Measurements from ENCODE around the gene ZDHHC22. TPM values are rescaled to one million over a fixed set of nuclear protein-coding genes. Genes with fewer than 3 reads are reported as not detected.

ZDHHC22 gene
- total and polyA plus RNA-seq, 2 of the 13 experiments (the other 11 are each of a cell fraction or from before 2014, with no cell fraction given) = not detected

GRCh38 chr14:77100961-77101360 is 40.6 kb downstream of the ZDHHC22 start:
- Histone ChIP-seq H3K4me2 (ENCODE audit: low read depth, low read length) (no peak overlapping the region), H3K27me3 (ENCODE audit: control insufficient read depth in 1 of 2, insufficient read depth in 2 of 2, low read length in 2 of 2) (no peaks in the 10 kb centered on the region; a peak in 1 of 5 replicates), H3K79me2 (ENCODE audit: insufficient read depth, low read length) (peaks cover 16% of the 10 kb centered on the region), H3K4me3 (replicated peaks in 1 of 3; ENCODE audit: insufficient read depth in 1 of 3, low read depth in 2 of 3, low read length in 3 of 3) (no peak overlapping the region), H3K4me1 (ENCODE audit: insufficient read depth, low read length) (peaks cover 24% of the 10 kb centered on the region), H3K9me3 (ENCODE audit: low read length) (no peaks in the 10 kb centered on the region), H3K9ac (ENCODE audit: insufficient read depth, low read depth, low read length) (no peak overlapping the region), H3K27ac (ENCODE audit: extremely low read length, insufficient read depth, low read length) (no peak overlapping the region), H3K36me3 (replicated peaks in 1 of 2; ENCODE audit: control insufficient read depth in 1 of 2, insufficient read depth in 2 of 2, low read length in 2 of 2) (0 out of 5 replicates have a peak, but pooled peaks cover 0 to 2% of the 10 kb centered on the region in 2 experiments), H2AFZ (ENCODE audit: low read length) (no peak overlapping the region), H4K20me1 (ENCODE audit: insufficient read depth, low read length) (no peaks in the 10 kb centered on the region)
- ATAC-seq (no peak), DNase-seq (ENCODE audit: low spot score) (no peak), FAIRE-seq (no peak)
- CTCF ChIA-PET (ENCODE audit: low intra/inter-chr PET ratio, low total read pairs) = no interaction called here
- POLR2A ChIA-PET = no interaction called here
- 86% methylated on average over 3 of the region's 3 CpGs for WGBS (ENCODE audit: low lambda C conversion rate)
- in situ Hi-C loops (cut with HindIII; ENCODE audit: extremely low pct_ligation_motif_present, low pct_unique_long_range_greater_than_20kb) = no loop called here
- intact Hi-C loops (cut with micrococcal nuclease; ENCODE audit: unreplicated experiment) = no loop called here
- BruUV-seq (replicated peaks) = no TSS peak
- TF ChIP-seq, protein P1, sequence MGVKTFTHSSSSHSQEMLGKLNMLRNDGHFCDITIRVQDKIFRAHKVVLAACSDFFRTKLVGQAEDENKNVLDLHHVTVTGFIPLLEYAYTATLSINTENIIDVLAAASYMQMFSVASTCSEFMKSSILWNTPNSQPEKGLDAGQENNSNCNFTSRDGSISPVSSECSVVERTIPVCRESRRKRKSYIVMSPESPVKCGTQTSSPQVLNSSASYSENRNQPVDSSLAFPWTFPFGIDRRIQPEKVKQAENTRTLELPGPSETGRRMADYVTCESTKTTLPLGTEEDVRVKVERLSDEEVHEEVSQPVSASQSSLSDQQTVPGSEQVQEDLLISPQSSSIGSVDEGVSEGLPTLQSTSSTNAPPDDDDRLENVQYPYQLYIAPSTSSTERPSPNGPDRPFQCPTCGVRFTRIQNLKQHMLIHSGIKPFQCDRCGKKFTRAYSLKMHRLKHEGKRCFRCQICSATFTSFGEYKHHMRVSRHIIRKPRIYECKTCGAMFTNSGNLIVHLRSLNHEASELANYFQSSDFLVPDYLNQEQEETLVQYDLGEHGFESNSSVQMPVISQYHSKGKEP (CRISPR knock-in tag; IDR thresholded peaks at IDR 0.05) = no peak
- TF ChIP-seq ASH2L (IDR thresholded peaks at IDR 0.05; ENCODE audit: insufficient read length, low read depth, low read length) (no peak), HMG20B (CRISPR knock-in tag; conservative IDR thresholded peaks at IDR 0.05) (no peak), ZNF431 (CRISPR knock-in tag; IDR thresholded peaks at IDR 0.05; ENCODE audit: borderline replicate concordance, low read depth) (no peak), FOXJ3 (CRISPR knock-in tag; IDR thresholded peaks at IDR 0.05; ENCODE audit: borderline replicate concordance) (no peak), ZNF407 (CRISPR knock-in tag; IDR thresholded peaks at IDR 0.05; ENCODE audit: not compliant biosample characterization) (no peak)

Data from HepG2 (cell line).